Endothelial cell of umbilical vein (primary cell): ENCODE measurements around the gene BLOC1S3. TPM values are rescaled to one million over a fixed set of nuclear protein-coding genes. Genes with fewer than 3 reads are reported as not detected.

Experiments used
- BruUV-seq: library from RNA; stranded (reverse); fragments of 400-500 nt; replicated peaks from 2 replicates; lab custom pipeline; 2021; lab: Mats Ljungman, UMichigan
- CTCF ChIA-PET: fragments of 300-600, 350-600 bp; sonication (Branson Sonifier 250); formaldehyde crosslinking; loops from one replicate; lab custom pipeline; 2021; ENCODE audit warnings: antibody characterized with exemption, inconsistent platforms; lab: Charles Lee
- POLR2A ChIA-PET: fragments of 300-600, 350-600 bp; sonication (Branson Sonifier 250); formaldehyde crosslinking; loops from one replicate; lab custom pipeline; 2021; ENCODE audit warnings: antibody characterized with exemption, inconsistent platforms; lab: Charles Lee
- DNase-seq: peaks from one replicate; pipeline ENCODE4 v3.0.0-alpha.2; 2011; ENCODE audit warnings: low read depth, low spot score
- FAIRE-seq: peaks from 2 replicates; lab custom pipeline; 2011; peaks lifted over from hg19 to GRCh38; lab: Jason Lieb, UNC
- H2AFZ ChIP-seq: 2 replicates; pipeline ENCODE4 v1.6.0; 2012; ENCODE audit warnings: low read depth, low read length, control low read depth, inconsistent platforms
- H3K27ac ChIP-seq: 2 replicates; pipeline ENCODE4 v1.5.1; 2011; ENCODE audit warnings: low read depth, mild to moderate bottlenecking, control low read depth, low read length, moderate library complexity; ENCODE audit not compliant: insufficient read depth
- H3K27me3 ChIP-seq, 2 experiments: 2 replicates each; pipeline versions ENCODE4 v1.6.0 to v1.6.1; 2011; ENCODE audit warnings: low read length in 2 of 2, mixed read lengths in 1 of 2; ENCODE audit not compliant: control insufficient read depth in 2 of 2, insufficient read depth in 2 of 2
- H3K36me3 ChIP-seq, 2 experiments: 2 replicates in 1 of 2; 3 replicates in 1 of 2; pipeline ENCODE4 v1.5.1; 2011; ENCODE audit warnings: low read length in 2 of 2, mild to moderate bottlenecking in 1 of 2, moderate library complexity in 1 of 2; ENCODE audit not compliant: control insufficient read depth in 2 of 2, insufficient read depth in 2 of 2; ENCODE audit errors: extremely low read depth in 1 of 2
- H3K4me1 ChIP-seq: 3 replicates; pipeline ENCODE4 v1.5.1; 2011; ENCODE audit warnings: mild to moderate bottlenecking, low read length; ENCODE audit not compliant: control insufficient read depth, insufficient read depth; ENCODE audit errors: extremely low read depth
- H3K4me2 ChIP-seq: 2 replicates; pipeline ENCODE4 v1.6.1; 2011; ENCODE audit warnings: low read length, control low read depth, mixed read lengths; ENCODE audit not compliant: insufficient read depth
- H3K4me3 ChIP-seq, 3 experiments: fragments of 200-600 bp in 1 of 3; sonication (generic), shearing (Covaris generic) in 1 of 3; replicated peaks in 1 of 3; 2 replicates each; pipeline ENCODE4 v1.5.1; 2011 to 2016; ENCODE audit warnings: control low read depth in 3 of 3, low read length in 3 of 3, mild to moderate bottlenecking in 2 of 3, inconsistent platforms in 1 of 3, low read depth in 1 of 3, moderate library complexity in 1 of 3; ENCODE audit not compliant: insufficient read depth in 1 of 3
- H3K79me2 ChIP-seq: 2 replicates; pipeline ENCODE4 v1.6.0; 2012; ENCODE audit warnings: low read length, inconsistent platforms; ENCODE audit not compliant: control insufficient read depth, insufficient read depth
- H3K9ac ChIP-seq: replicated peaks from 2 replicates; pipeline ENCODE3; 2011; ENCODE audit warnings: low read length, control low read depth; ENCODE audit not compliant: insufficient read depth; ENCODE audit errors: extremely low read depth
- H3K9me1 ChIP-seq: replicated peaks from 3 replicates; pipeline ENCODE4 v1.6.0; 2011; ENCODE audit warnings: mild to moderate bottlenecking, low read length; ENCODE audit not compliant: control insufficient read depth, insufficient read depth; ENCODE audit errors: extremely low read depth
- H3K9me3 ChIP-seq: replicated peaks from 2 replicates; pipeline ENCODE4 v1.5.1; 2012; ENCODE audit warnings: low read length, inconsistent platforms; ENCODE audit not compliant: control insufficient read depth, insufficient read depth
- H4K20me1 ChIP-seq: replicated peaks from 2 replicates; pipeline ENCODE3; 2011; ENCODE audit warnings: mild to moderate bottlenecking, low read length; ENCODE audit not compliant: control insufficient read depth, insufficient read depth; ENCODE audit errors: extremely low read depth
- CTCF ChIP-seq, 2 donors: IDR thresholded peaks; 1 replicate in 1 of 2; 2 replicates in 1 of 2; pipeline ENCODE4 v1.5.1; 2011; ENCODE audit warnings: low read length in 2 of 2, mild to moderate bottlenecking in 2 of 2, moderate library complexity in 2 of 2, control low read depth in 1 of 2, inconsistent platforms in 1 of 2, low read depth in 1 of 2; ENCODE audit not compliant: insufficient read depth in 1 of 2; ENCODE audit errors: extremely low read depth in 1 of 2
- POLR2A ChIP-seq: IDR thresholded peaks from 2 replicates; pipeline ENCODE4 v1.6.1; 2012; ENCODE audit warnings: low read depth, mild to moderate bottlenecking, control low read depth, low read length
- dilution Hi-C: fragments of 300-500 bp; cut with MboI; formaldehyde crosslinking; loops from one replicate; pipeline ENCODE4 v1.15.0; 2019; ENCODE audit warnings: low sequenced_read_pairs; ENCODE audit not compliant: extremely low pct_ligation_motif_present
- intact Hi-C: fragments of 100-400 bp; cut with micrococcal nuclease; formaldehyde crosslinking; loops from one replicate; pipeline ENCODE4 v1.10.0; 2022
- polyA plus RNA-seq, 4 experiments: library from polyadenylated mRNA; depleted of rRNA in 3 of 4; stranded (reverse) in 3 of 4; unstranded in 1 of 4; fragments of >200 nt; gene quantifications; 2 replicates each; pipeline versions ENCODE4 v1.2.1 to v1.2.3, GENCODE V29; 2011 to 2012; ENCODE audit warnings: missing spikeins in 1 of 4
- total RNA-seq: library from RNA; stranded (reverse); gene quantifications from 2 replicates; pipeline ENCODE4 v1.2.3, GENCODE V29; 2021

The BLOC1S3 gene
- total and polyA plus RNA-seq, 2 donors (not counting 3 experiments of a cell fraction or from before 2014, with no cell fraction given): 13.6 to 17.4 TPM

GRCh38 chr19:45151821-45152503 lies 26.6 kb upstream of the BLOC1S3 start:
- H3K9me1 ChIP-seq: no peaks in the 10 kb centered on the region
- no peak for DNase-seq
- peaks cover 6 to 15% of the 10 kb centered on the region in 2 experiments for H3K27me3 ChIP-seq
- H3K4me2 ChIP-seq: no peak overlapping the region
- no peaks in the 10 kb centered on the region for H3K36me3 ChIP-seq
- CTCF ChIA-PET: interaction anchor here (0.8 to 1.3 kb wide), 3 partner anchors 13 to 27 kb away, joined by 3 to 5 read pairs (median 4); partner anchors contain the start of gene BLOC1S3
- H3K79me2 ChIP-seq: no peaks in the 10 kb centered on the region
- no peak for FAIRE-seq
- intact Hi-C loops: no loop called here
- TF ChIP-seq POLR2A: no peak
- TF ChIP-seq CTCF (IDR thresholded peaks at IDR 0.05; ENCODE audit: extremely low read depth in 1 of 2, insufficient read depth in 1 of 2, low read depth in 1 of 2, low read length in 2 of 2): peak in 1 of 2 donors; percentile 10
- dilution Hi-C loops: no loop called here
- no peak overlapping the region for H3K4me3 ChIP-seq
- no peak overlapping the region for H3K27ac ChIP-seq
- no peaks in the 10 kb centered on the region for H3K9me3 ChIP-seq
- no peaks in the 10 kb centered on the region for H4K20me1 ChIP-seq
- H3K4me1 ChIP-seq: peaks cover 18% of the 10 kb centered on the region
- H3K9ac ChIP-seq: no peak overlapping the region
- no TSS peak for BruUV-seq
- no peak overlapping the region for H2AFZ ChIP-seq
- POLR2A ChIA-PET: no interaction called here
